K562 (cell line): ENCODE results near the gene FAM110D. TPM values are rescaled to one million over a fixed set of nuclear protein-coding genes. Genes with fewer than 3 reads are reported as not detected.

ENCODE experiments used
- CHD2 ChIP-seq: IDR thresholded peaks from 2 replicates; pipeline ENCODE4 v1.6.1; 2011; ENCODE audit warnings: low read depth, low read length
- ETV6 ChIP-seq, 3 experiments: fragments of 150-350 bp in 1 of 3; sonication (generic) in 1 of 3; formaldehyde crosslinking in 1 of 3; IDR thresholded peaks; 2 replicates each; pipeline versions ENCODE4 v1.6.1 to v1.8.0; 2014 to 2022; ENCODE audit warnings: borderline replicate concordance in 2 of 3, low read depth in 2 of 3, antibody characterized with exemption in 1 of 3, low read length in 1 of 3, mild to moderate bottlenecking in 1 of 3, missing genetic modification reagents in 1 of 3
- KLF6 ChIP-seq: fragments of 250-450 bp; sonication (Bioruptor Pico); IDR thresholded peaks from 2 replicates; pipeline ENCODE4 v1.4.0; 2020; ENCODE audit warnings: mild to moderate bottlenecking, moderate library complexity, borderline replicate concordance
- MAFK ChIP-seq: IDR thresholded peaks from 2 replicates; pipeline ENCODE4 v1.6.1; 2011; ENCODE audit warnings: low read length, improper control_type of control experiment
- MEF2A ChIP-seq: IDR thresholded peaks from 2 replicates; pipeline ENCODE4 v1.6.1; 2011; ENCODE audit warnings: low read depth, mild to moderate bottlenecking, low read length, moderate library complexity; ENCODE audit not compliant: control insufficient read depth
- NRF1 ChIP-seq, 2 experiments: fragments of 450-650 bp; IDR thresholded peaks in 1 of 2; conservative IDR thresholded peaks in 1 of 2; 2 replicates each; pipeline ENCODE4 v1.6.1; 2014; ENCODE audit warnings: mild to moderate bottlenecking in 2 of 2
- POLR2A ChIP-seq: fragments of 450-650 bp; conservative IDR thresholded peaks from 2 replicates; pipeline ENCODE4 v1.6.1; 2016
- RCOR1 ChIP-seq, 2 experiments: IDR thresholded peaks; 2 replicates each; pipeline ENCODE4 v1.6.1; 2012; ENCODE audit warnings: low read depth in 2 of 2, low read length in 2 of 2, borderline replicate concordance in 1 of 2, improper control_type of control experiment in 1 of 2
- RHOXF2B ChIP-seq: fragments of 250-450 bp; sonication (Bioruptor Pico); conservative IDR thresholded peaks from 2 replicates; pipeline ENCODE4 v1.5.1; 2021
- SRSF1 ChIP-seq: fragments of 200-400 bp; formaldehyde crosslinking; IDR thresholded peaks from 2 replicates; pipeline ENCODE4 v1.6.1; 2017; ENCODE audit warnings: mild to moderate bottlenecking, low read depth, low read length, moderate library complexity
- TBL1XR1 ChIP-seq, 2 experiments: IDR thresholded peaks; 2 replicates each; pipeline ENCODE4 v1.6.1; 2012; ENCODE audit warnings: improper control_type of control experiment in 2 of 2, low read length in 2 of 2, mild to moderate bottlenecking in 1 of 2
- ZNF121 ChIP-seq: sonication (generic); formaldehyde crosslinking; conservative IDR thresholded peaks from 2 replicates; pipeline ENCODE4 v1.8.0; 2022; ENCODE audit warnings: missing genetic modification reagents
- ZNF24 ChIP-seq: fragments of 450-650 bp; IDR thresholded peaks from 2 replicates; pipeline ENCODE4 v1.6.1; 2016
- ZNF253 ChIP-seq: fragments of 250-450 bp; sonication (Bioruptor Pico); conservative IDR thresholded peaks from 2 replicates; pipeline ENCODE4 v1.6.1; 2021; ENCODE audit warnings: mild to moderate bottlenecking
- ZNF766 ChIP-seq: fragments of 200-800 bp; sonication (Bioruptor generic); conservative IDR thresholded peaks from 2 replicates; pipeline ENCODE4 v1.6.1; 2016; ENCODE audit warnings: missing genetic modification characterization, missing compliant biosample characterization
- polyA plus RNA-seq, 8 experiments: library from polyadenylated mRNA; depleted of rRNA in 4 of 8; stranded (reverse) in 5 of 8; unstranded in 3 of 8; fragments of >200 nt; fragmentation: Nextera tagmentation in 2 of 8; fragmentation: Illumina TruSeq in 1 of 8; extraction: Ambion mirVana in 2 of 8; extraction: Trizol in 1 of 8; gene quantifications; 2 replicates each; pipeline versions ENCODE4 v1.2.1 to v1.2.3, GENCODE V29; 2011 to 2014; ENCODE audit warnings: inconsistent platforms in 1 of 8, missing spikeins in 1 of 8
- total RNA-seq, 7 experiments: library from RNA; depleted of rRNA in 6 of 7; stranded (reverse); fragments of >200 nt in 6 of 7; fragmentation: Illumina TruSeq in 2 of 7; extraction: Trizol in 2 of 7; gene quantifications; 2 replicates each; pipeline versions ENCODE4 v1.2.1 to v1.2.3, GENCODE V29; 2011 to 2021; ENCODE audit warnings: low replicate concordance in 1 of 7
- TF ChIP-seq, protein P1 (sequence below): fragments of 450-650 bp; IDR thresholded peaks from 2 replicates; pipeline ENCODE4 v1.6.1; 2016; ENCODE audit warnings: borderline replicate concordance
- TF ChIP-seq, protein P2 (sequence below), 2 experiments: fragments of 450-650 bp; IDR thresholded peaks; 2 replicates each; pipeline ENCODE4 v1.6.1; 2016; ENCODE audit warnings: mild to moderate bottlenecking in 2 of 2, borderline replicate concordance in 1 of 2, low read depth in 1 of 2, moderate library complexity in 1 of 2

FAM110D gene
- total and polyA plus RNA-seq, 9 of the 15 experiments (the other 6 are each of a cell fraction or from before 2014, with no cell fraction given): 0.04 to 1.1 (median 0.33) TPM

DNA sequence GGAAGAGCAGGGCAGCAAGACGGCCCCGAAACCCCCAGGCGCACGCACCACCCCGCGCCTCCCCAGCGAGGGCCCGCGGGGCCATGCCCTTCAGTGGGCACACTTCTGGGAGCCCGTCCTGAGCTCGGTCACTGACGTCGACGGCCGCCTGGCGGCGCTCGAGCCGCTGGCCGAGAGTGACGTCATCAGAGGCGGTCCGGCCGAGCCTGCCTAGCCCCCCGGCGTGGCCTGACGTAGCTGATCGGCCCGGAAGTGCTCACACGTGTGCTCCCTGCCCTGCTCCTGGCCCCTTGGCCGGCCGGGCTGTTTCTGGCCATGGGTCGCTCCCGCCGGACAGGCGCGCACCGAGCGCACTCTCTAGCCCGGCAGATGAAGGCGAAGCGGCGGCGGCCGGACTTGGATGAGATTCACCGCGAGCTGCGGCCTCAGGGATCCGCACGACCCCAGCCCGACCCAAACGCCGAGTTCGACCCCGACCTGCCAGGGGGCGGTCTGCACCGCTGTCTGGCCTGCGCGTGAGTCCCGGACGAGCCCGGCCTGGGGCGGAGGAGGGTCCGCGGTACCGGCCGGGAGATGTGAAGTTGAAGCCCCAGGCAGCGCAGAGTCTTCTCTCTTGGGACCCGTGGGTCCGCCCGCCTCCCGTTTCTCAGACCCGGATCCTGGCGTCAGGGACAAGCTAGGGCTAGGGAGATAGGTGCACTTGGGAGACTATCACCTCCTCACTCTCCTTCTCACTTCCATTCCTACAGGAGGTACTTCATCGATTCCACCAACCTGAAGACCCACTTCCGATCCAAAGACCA is 11.0 kb downstream of the FAM110D start, which contains the start of gene ZNF593 (continued):
- TF ChIP-seq ZNF253 (CRISPR knock-in tag) (0 out of 2 replicates have a peak, but pooled peaks have one; percentile 49), TBL1XR1 (IDR thresholded peaks at IDR 0.05; ENCODE audit: low read length in 2 of 2) (peak; percentile 12 to 98; a peak in 2 of 4 replicates), SRSF1 (0 out of 2 replicates have a peak, but pooled peaks have one; percentile 49), CHD2 (no peak), MEF2A (no peak), RHOXF2B (CRISPR knock-in tag) (no peak), POLR2A (peak; percentile 93), ZNF766 (CRISPR knock-in tag) (peak; percentile 66; the same call in 1 of the 2 replicates), ZNF121 (CRISPR knock-in tag) (0 out of 2 replicates have a peak, but pooled peaks have one; percentile 23), KLF6 (CRISPR knock-in tag) (0 out of 2 replicates have a peak, but pooled peaks have one; percentile 42), RCOR1 (IDR thresholded peaks at IDR 0.05; ENCODE audit: borderline replicate concordance in 1 of 2, low read depth in 2 of 2, low read length in 2 of 2) (peak in 1 of 2 experiments; percentile 48; a peak in 3 of 4 replicates), ETV6 (IDR thresholded peaks at IDR 0.05; ENCODE audit: borderline replicate concordance in 1 of 2, low read depth in 2 of 2, low read length in 1 of 2) (no peak), ETV6 (CRISPR knock-in tag; IDR thresholded peaks at IDR 0.05; ENCODE audit: borderline replicate concordance) (peak; percentile 78), ZNF24 (peak; percentile 57), MAFK (peak; percentile 19), NRF1 (conservative IDR thresholded peaks at IDR 0.05 in 1 of 2, IDR thresholded peaks at IDR 0.05 in 1 of 2) (peak; percentile 63 to 73)
- TF ChIP-seq, protein P1, sequence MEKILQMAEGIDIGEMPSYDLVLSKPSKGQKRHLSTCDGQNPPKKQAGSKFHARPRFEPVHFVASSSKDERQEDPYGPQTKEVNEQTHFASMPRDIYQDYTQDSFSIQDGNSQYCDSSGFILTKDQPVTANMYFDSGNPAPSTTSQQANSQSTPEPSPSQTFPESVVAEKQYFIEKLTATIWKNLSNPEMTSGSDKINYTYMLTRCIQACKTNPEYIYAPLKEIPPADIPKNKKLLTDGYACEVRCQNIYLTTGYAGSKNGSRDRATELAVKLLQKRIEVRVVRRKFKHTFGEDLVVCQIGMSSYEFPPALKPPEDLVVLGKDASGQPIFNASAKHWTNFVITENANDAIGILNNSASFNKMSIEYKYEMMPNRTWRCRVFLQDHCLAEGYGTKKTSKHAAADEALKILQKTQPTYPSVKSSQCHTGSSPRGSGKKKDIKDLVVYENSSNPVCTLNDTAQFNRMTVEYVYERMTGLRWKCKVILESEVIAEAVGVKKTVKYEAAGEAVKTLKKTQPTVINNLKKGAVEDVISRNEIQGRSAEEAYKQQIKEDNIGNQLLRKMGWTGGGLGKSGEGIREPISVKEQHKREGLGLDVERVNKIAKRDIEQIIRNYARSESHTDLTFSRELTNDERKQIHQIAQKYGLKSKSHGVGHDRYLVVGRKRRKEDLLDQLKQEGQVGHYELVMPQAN: peak; percentile 100
- TF ChIP-seq, protein P2, sequence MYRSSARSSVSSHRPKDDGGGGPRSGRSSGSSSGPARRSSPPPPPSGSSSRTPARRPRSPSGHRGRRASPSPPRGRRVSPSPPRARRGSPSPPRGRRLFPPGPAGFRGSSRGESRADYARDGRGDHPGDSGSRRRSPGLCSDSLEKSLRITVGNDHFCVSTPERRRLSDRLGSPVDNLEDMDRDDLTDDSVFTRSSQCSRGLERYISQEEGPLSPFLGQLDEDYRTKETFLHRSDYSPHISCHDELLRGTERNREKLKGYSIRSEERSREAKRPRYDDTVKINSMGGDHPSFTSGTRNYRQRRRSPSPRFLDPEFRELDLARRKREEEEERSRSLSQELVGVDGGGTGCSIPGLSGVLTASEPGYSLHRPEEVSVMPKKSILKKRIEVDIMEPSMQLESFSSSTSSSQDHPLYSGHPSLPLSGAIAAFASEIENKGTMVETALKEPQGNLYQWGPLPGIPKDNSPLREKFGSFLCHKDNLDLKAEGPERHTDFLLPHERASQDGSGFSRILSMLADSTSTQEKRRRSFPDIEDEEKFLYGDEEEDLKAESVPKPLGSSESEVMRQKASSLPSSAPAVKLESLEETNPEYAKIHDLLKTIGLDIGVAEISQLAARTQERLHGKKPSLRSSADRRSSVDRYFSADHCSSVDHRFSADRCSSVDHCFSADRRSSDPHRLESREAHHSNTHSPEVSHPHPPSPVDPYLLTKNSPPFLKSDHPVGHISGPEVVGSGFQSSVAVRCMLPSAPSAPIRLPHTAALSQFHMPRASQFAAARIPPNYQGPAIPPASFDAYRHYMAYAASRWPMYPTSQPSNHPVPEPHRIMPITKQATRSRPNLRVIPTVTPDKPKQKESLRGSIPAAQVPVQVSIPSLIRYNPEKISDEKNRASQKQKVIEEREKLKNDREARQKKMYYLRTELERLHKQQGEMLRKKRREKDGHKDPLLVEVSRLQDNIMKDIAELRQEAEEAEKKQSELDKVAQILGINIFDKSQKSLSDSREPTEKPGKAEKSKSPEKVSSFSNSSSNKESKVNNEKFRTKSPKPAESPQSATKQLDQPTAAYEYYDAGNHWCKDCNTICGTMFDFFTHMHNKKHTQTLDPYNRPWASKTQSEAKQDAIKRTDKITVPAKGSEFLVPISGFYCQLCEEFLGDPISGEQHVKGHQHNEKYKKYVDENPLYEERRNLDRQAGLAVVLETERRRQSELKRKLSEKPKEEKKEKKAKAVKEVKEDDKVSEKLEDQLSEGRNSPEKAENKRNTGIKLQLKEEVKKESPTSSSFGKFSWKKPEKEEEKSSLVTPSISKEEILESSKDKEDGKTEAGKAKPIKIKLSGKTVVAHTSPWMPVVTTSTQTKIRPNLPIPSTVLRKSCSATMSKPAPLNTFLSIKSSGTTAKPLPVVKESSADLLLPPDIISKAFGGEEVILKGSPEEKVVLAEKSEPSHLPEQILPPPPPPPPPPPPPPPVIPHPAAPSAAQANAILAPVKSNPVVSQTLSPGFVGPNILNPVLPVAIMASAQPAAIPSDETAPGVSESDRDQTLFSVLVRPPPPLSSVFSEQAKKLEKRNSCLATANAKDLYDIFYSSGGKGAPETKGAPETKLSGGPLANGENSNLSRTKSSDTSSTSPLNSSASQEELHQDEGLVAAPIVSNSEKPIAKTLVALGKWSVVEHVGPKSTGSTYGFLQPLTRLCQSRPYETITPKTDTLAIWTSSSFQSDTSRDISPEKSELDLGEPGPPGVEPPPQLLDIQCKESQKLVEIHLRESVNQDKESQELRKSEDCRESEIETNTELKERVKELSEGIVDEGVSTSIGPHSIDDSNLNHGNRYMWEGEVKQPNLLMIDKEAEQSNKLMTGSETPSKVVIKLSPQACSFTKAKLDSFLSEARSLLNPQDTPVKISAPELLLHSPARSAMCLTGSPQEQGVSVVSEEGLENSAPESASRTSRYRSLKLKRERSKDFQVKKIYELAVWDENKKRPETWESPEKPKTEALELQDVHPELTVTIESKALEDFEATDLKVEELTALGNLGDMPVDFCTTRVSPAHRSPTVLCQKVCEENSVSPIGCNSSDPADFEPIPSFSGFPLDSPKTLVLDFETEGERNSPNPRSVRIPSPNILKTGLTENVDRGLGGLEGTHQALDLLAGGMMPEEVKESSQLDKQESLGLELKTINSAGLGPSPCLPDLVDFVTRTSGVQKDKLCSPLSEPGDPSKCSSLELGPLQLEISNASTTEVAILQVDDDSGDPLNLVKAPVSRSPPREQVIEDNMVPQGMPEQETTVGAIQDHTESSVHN (IDR thresholded peaks at IDR 0.05; ENCODE audit: borderline replicate concordance in 1 of 2, low read depth in 1 of 2): no peak
